ENCODE results near the gene HEATR5A. TPM values are rescaled to one million over a fixed set of nuclear protein-coding genes. Genes with fewer than 3 reads are reported as not detected.
"Not testable (repeated sequence)": the region's sequence is repeated elsewhere in the genome, so short reads cannot be mapped to it uniquely, and the experiment has no call there.

The HEATR5A gene
- polyA plus RNA-seq, 1 donor (not counting 4 experiments of a cell fraction or from before 2014, with no cell fraction given) = 16.7 TPM

DNA sequence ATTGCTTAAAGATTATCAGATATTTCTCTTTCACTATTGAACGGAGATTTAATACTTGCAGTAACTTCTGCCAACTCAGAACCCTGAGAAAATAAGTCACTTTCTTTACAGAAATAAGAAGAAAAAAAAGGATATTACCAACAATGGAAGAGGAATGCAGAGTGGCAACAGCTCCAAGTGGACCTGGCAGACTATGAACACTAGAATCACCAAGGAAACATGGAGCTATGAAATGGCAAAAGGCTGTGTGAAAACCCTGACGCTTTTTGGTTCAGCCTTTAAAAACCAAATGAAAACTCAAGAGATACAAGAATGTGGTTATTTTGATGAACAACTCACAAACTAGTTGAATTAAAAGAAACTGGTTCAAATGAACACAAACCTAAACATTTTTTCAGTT, 19.2 kb upstream of the HEATR5A start:
- TF ChIP-seq EZH2 (IDR thresholded peaks at IDR 0.05; ENCODE audit: low read length) (no peak), CTCF (optimal IDR thresholded peaks at IDR 0.05 in 1 of 3, IDR thresholded peaks at IDR 0.05 in 1 of 3, conservative IDR thresholded peaks at IDR 0.05 in 1 of 3; ENCODE audit: extremely low read depth in 1 of 3, insufficient read depth in 2 of 3, low read length in 3 of 3) (no peak)
- FAIRE-seq (no peak), DNase-seq (ENCODE audit: low read depth, low spot score) (no peak)
- H3K4me3 ChIP-seq (ENCODE audit: control insufficient read depth in 2 of 3, extremely low read depth in 1 of 3, insufficient read depth in 2 of 3, low read depth in 1 of 3, low read length in 3 of 3) = no peak overlapping the region
- peaks cover 5% of the 10 kb centered on the region for H3K4me1 ChIP-seq (ENCODE audit: control insufficient read depth, extremely low read depth, insufficient read depth, low read length)
- H3K4me2 ChIP-seq (ENCODE audit: control insufficient read depth, extremely low read depth, insufficient read depth, low read depth, low read length) = no peak overlapping the region
- H3K79me2 ChIP-seq (ENCODE audit: control insufficient read depth, insufficient read depth, low read length) = no peaks in the 10 kb centered on the region
- no peak overlapping the region for H3K27ac ChIP-seq (ENCODE audit: control insufficient read depth, insufficient read depth, low read length)
- dilution Hi-C loops (cut with MboI; ENCODE audit: extremely low pct_ligation_motif_present, low sequenced_read_pairs) = no loop called here
- no peaks in the 10 kb centered on the region for H3K9me1 ChIP-seq (ENCODE audit: control insufficient read depth, extremely low read depth, insufficient read depth, low read length)
- no peak overlapping the region for H2AFZ ChIP-seq (ENCODE audit: control insufficient read depth, low read length)
- no peaks in the 10 kb centered on the region for H3K27me3 ChIP-seq (ENCODE audit: control insufficient read depth, extremely low read depth, insufficient read depth, low read length)
- no peak overlapping the region for H3K9ac ChIP-seq (ENCODE audit: control insufficient read depth, extremely low read depth, insufficient read depth, low read length)
- no peaks in the 10 kb centered on the region for H4K20me1 ChIP-seq (ENCODE audit: control insufficient read depth, extremely low read depth, insufficient read depth, low read length)
- H3K36me3 ChIP-seq (ENCODE audit: control insufficient read depth in 2 of 2, extremely low read depth in 1 of 2, insufficient read depth in 2 of 2, low read length in 2 of 2) = no peaks in the 10 kb centered on the region
- no peaks in the 10 kb centered on the region for H3K9me3 ChIP-seq (ENCODE audit: control insufficient read depth, low read depth, low read length)

- H3K79me2 ChIP-seq (ENCODE audit: control insufficient read depth, insufficient read depth, low read length); H3K36me3 ChIP-seq (ENCODE audit: control insufficient read depth in 2 of 2, extremely low read depth in 1 of 2, insufficient read depth in 2 of 2, low read length in 2 of 2); dilution Hi-C loops (cut with MboI; ENCODE audit: extremely low pct_ligation_motif_present, low sequenced_read_pairs); DNase-seq (ENCODE audit: low read depth, low spot score); H3K27me3 ChIP-seq (ENCODE audit: control insufficient read depth, extremely low read depth, insufficient read depth, low read length); H3K4me1 ChIP-seq (ENCODE audit: control insufficient read depth, extremely low read depth, insufficient read depth, low read length); H3K9me1 ChIP-seq (ENCODE audit: control insufficient read depth, extremely low read depth, insufficient read depth, low read length); H3K4me2 ChIP-seq (ENCODE audit: control insufficient read depth, extremely low read depth, insufficient read depth, low read depth, low read length); FAIRE-seq; H2AFZ ChIP-seq (ENCODE audit: control insufficient read depth, low read length); H4K20me1 ChIP-seq (ENCODE audit: control insufficient read depth, extremely low read depth, insufficient read depth, low read length); H3K27ac ChIP-seq (ENCODE audit: control insufficient read depth, insufficient read depth, low read length); H3K9me3 ChIP-seq (ENCODE audit: control insufficient read depth, low read depth, low read length); H3K4me3 ChIP-seq (ENCODE audit: control insufficient read depth in 2 of 3, extremely low read depth in 1 of 3, insufficient read depth in 2 of 3, low read depth in 1 of 3, low read length in 3 of 3); H3K9ac ChIP-seq (ENCODE audit: control insufficient read depth, extremely low read depth, insufficient read depth, low read length): not testable (repeated sequence)
Observed at GRCh38 chr14:31437045-31437691, 16.8 kb upstream of the HEATR5A start.

DNA sequence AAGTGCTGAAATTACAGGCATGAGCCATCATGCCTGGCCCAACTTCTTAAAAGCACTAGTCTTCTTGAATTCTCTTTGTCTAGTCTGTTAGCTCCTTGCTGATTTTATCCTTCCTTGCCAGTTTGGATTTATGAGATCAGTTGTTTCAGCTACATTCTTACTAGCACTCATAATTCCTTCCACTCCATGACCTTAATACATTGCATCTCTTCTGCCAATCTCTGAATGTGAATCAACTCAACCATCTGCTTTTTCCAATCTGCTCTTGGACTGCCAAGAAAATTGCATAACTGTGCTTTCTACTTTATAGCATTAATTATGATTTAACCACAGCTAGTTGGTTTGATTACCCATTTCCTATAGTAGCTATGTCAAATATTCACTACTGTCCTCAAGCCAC, 14.9 kb upstream of the HEATR5A start:
- Histone ChIP-seq H4K20me1 (ENCODE audit: control insufficient read depth, extremely low read depth, insufficient read depth, low read length) (no peaks in the 10 kb centered on the region), H3K27ac (ENCODE audit: control insufficient read depth, insufficient read depth, low read length) (no peak overlapping the region), H3K9ac (ENCODE audit: control insufficient read depth, extremely low read depth, insufficient read depth, low read length) (no peak overlapping the region), H3K9me3 (ENCODE audit: control insufficient read depth, low read depth, low read length) (no peaks in the 10 kb centered on the region), H3K4me2 (ENCODE audit: control insufficient read depth, extremely low read depth, insufficient read depth, low read depth, low read length) (no peak overlapping the region), H2AFZ (ENCODE audit: control insufficient read depth, low read length) (no peak overlapping the region), H3K4me3 (ENCODE audit: control insufficient read depth in 2 of 3, extremely low read depth in 1 of 3, insufficient read depth in 2 of 3, low read depth in 1 of 3, low read length in 3 of 3) (no peak overlapping the region), H3K36me3 (ENCODE audit: control insufficient read depth in 2 of 2, extremely low read depth in 1 of 2, insufficient read depth in 2 of 2, low read length in 2 of 2) (no peaks in the 10 kb centered on the region), H3K9me1 (ENCODE audit: control insufficient read depth, extremely low read depth, insufficient read depth, low read length) (no peaks in the 10 kb centered on the region), H3K27me3 (ENCODE audit: control insufficient read depth, extremely low read depth, insufficient read depth, low read length) (no peaks in the 10 kb centered on the region), H3K4me1 (ENCODE audit: control insufficient read depth, extremely low read depth, insufficient read depth, low read length) (no peaks in the 10 kb centered on the region), H3K79me2 (ENCODE audit: control insufficient read depth, insufficient read depth, low read length) (no peaks in the 10 kb centered on the region)
- TF ChIP-seq EZH2 (IDR thresholded peaks at IDR 0.05; ENCODE audit: low read length) = no peak
- no peak for TF ChIP-seq CTCF (optimal IDR thresholded peaks at IDR 0.05 in 1 of 3, IDR thresholded peaks at IDR 0.05 in 1 of 3, conservative IDR thresholded peaks at IDR 0.05 in 1 of 3; ENCODE audit: extremely low read depth in 1 of 3, insufficient read depth in 2 of 3, low read length in 3 of 3)
- no peak for DNase-seq (ENCODE audit: low read depth, low spot score)
- FAIRE-seq = no peak
- dilution Hi-C loops (cut with MboI; ENCODE audit: extremely low pct_ligation_motif_present, low sequenced_read_pairs) = no loop called here

All from keratinocyte (primary cell).